GM23338 (cell line): Measurements from ENCODE around the gene SUGCT. TPM values are rescaled to one million over a fixed set of nuclear protein-coding genes. Genes with fewer than 3 reads are reported as not detected.

Experiments
- ATAC-seq: fragments of 200-7000 bp; cut with Tn5 transposase; 3 replicates; pipeline ENCODE4 v1.9.1; 2020
- DNase-seq: peaks from one replicate; pipeline ENCODE4 v3.0.0-alpha.2; 2015; ENCODE audit warnings: low spot score
- H2AFZ ChIP-seq: fragments of 200-600 bp; sonication (generic); 2 replicates; pipeline ENCODE4 v1.8.0; 2016; ENCODE audit warnings: antibody characterized with exemption, mild to moderate bottlenecking, moderate library complexity
- H3F3A ChIP-seq: fragments of 200-600 bp; sonication (generic); replicated peaks from 2 replicates; pipeline ENCODE4 v1.8.0; 2017; ENCODE audit warnings: antibody characterized with exemption, mixed run types, low read depth
- H3K27ac ChIP-seq: fragments of 200-600 bp; sonication (generic); 2 replicates; pipeline ENCODE4 v1.6.1; 2016; ENCODE audit warnings: low read depth
- H3K27me3 ChIP-seq: fragments of 200-600 bp; sonication (generic); 2 replicates; pipeline ENCODE4 v1.8.0; 2016; ENCODE audit warnings: mild to moderate bottlenecking, mixed run types, moderate library complexity; ENCODE audit not compliant: insufficient read depth
- H3K36me3 ChIP-seq: fragments of 200-600 bp; sonication (generic); 2 replicates; pipeline ENCODE4 v1.8.0; 2016; ENCODE audit warnings: mild to moderate bottlenecking; ENCODE audit not compliant: insufficient read depth
- H3K4me1 ChIP-seq: fragments of 200-600 bp; sonication (generic); 2 replicates; pipeline ENCODE4 v1.8.0; 2016; ENCODE audit warnings: mild to moderate bottlenecking, moderate library complexity; ENCODE audit not compliant: insufficient read depth
- H3K4me2 ChIP-seq: fragments of 200-600 bp; sonication (generic); 2 replicates; pipeline ENCODE4 v1.7.1; 2017; ENCODE audit warnings: mixed run types
- H3K4me3 ChIP-seq: fragments of 200-600 bp; sonication (generic); 2 replicates; pipeline ENCODE4 v1.6.1; 2016; ENCODE audit warnings: mixed run types
- H3K79me2 ChIP-seq: fragments of 200-600 bp; sonication (generic); replicated peaks from 2 replicates; pipeline ENCODE4 v1.8.0; 2017; ENCODE audit warnings: mild to moderate bottlenecking; ENCODE audit not compliant: insufficient read depth
- H3K9me2 ChIP-seq: fragments of 200-600 bp; sonication (generic); 2 replicates; pipeline ENCODE4 v1.8.0; 2017; ENCODE audit not compliant: insufficient read depth
- H4K20me1 ChIP-seq: fragments of 200-600 bp; sonication (generic); replicated peaks from 2 replicates; pipeline ENCODE4 v1.8.0; 2017; ENCODE audit warnings: mild to moderate bottlenecking; ENCODE audit not compliant: insufficient read depth
- H3K27ac Mint-ChIP-seq: 2 replicates; pipeline ENCODE4 v1.8.0; 2020; ENCODE audit warnings: inconsistent platforms, mild to moderate bottlenecking, moderate library complexity, mixed read lengths
- H3K27me3 Mint-ChIP-seq: 3 replicates; pipeline ENCODE4 v1.8.0; 2022; ENCODE audit warnings: low read depth, mild to moderate bottlenecking, moderate library complexity, mixed read lengths, inconsistent platforms; ENCODE audit not compliant: insufficient read depth, poor library complexity
- H3K36me3 Mint-ChIP-seq: 3 replicates; pipeline ENCODE4 v1.8.0; 2021; ENCODE audit warnings: low read depth, mild to moderate bottlenecking, inconsistent platforms, moderate library complexity, mixed read lengths
- H3K4me1 Mint-ChIP-seq: 3 replicates; pipeline ENCODE4 v1.8.0; 2020; ENCODE audit warnings: mild to moderate bottlenecking, inconsistent platforms, mixed read lengths
- H3K4me3 Mint-ChIP-seq: 3 replicates; pipeline ENCODE4 v1.8.0; 2021; ENCODE audit warnings: moderate library complexity, mild to moderate bottlenecking, inconsistent platforms, mixed read lengths
- H3K9me3 Mint-ChIP-seq: 3 replicates; pipeline ENCODE4 v1.8.0; 2020; ENCODE audit warnings: moderate library complexity, mild to moderate bottlenecking, inconsistent platforms, mixed read lengths
- CREB1 ChIP-seq: fragments of 250-450 bp; sonication (Bioruptor Pico); IDR thresholded peaks from 2 replicates; pipeline ENCODE4 v1.5.0; 2020; ENCODE audit warnings: low read depth, mild to moderate bottlenecking, moderate library complexity
- CTCF ChIP-seq, 2 experiments: fragments of 200-600 bp in 1 of 2; sonication (generic) in 1 of 2; conservative IDR thresholded peaks; 2 replicates each; pipeline versions ENCODE4 v1.5.1 to v1.6.1; 2016 to 2017; ENCODE audit warnings: antibody characterized with exemption in 2 of 2, low read depth in 2 of 2, mild to moderate bottlenecking in 2 of 2, moderate library complexity in 1 of 2
- EZH2 ChIP-seq: fragments of 200-600 bp; sonication (generic); IDR thresholded peaks from one replicate; pipeline ENCODE4 v1.8.0; 2017; ENCODE audit warnings: antibody characterized with exemption, mild to moderate bottlenecking, low read depth; ENCODE audit not compliant: unreplicated experiment
- EZH2phosphoT487 ChIP-seq: fragments of 200-600 bp; sonication (generic); IDR thresholded peaks from one replicate; pipeline ENCODE4 v1.8.1; 2018; ENCODE audit warnings: antibody characterized with exemption; ENCODE audit not compliant: unreplicated experiment
- JUNB ChIP-seq: IDR thresholded peaks from one replicate; pipeline ENCODE4 v1.6.1; 2016; ENCODE audit warnings: antibody characterized with exemption; ENCODE audit not compliant: unreplicated experiment
- NANOG ChIP-seq: IDR thresholded peaks from 2 replicates; pipeline ENCODE4 v1.6.1; 2016; ENCODE audit warnings: antibody characterized with exemption, borderline replicate concordance
- POLR2AphosphoS5 ChIP-seq: IDR thresholded peaks from 2 replicates; pipeline ENCODE4 v1.6.1; 2016; ENCODE audit warnings: antibody characterized with exemption, low read depth
- STAT1 ChIP-seq: IDR thresholded peaks from one replicate; pipeline ENCODE4 v1.6.1; 2016; ENCODE audit warnings: antibody characterized with exemption; ENCODE audit not compliant: unreplicated experiment
- ZNF114 ChIP-seq: fragments of 250-450 bp; sonication (Bioruptor Pico); IDR thresholded peaks from 2 replicates; pipeline ENCODE4 v1.5.0; 2020; ENCODE audit warnings: mild to moderate bottlenecking, moderate library complexity
- ZNF331 ChIP-seq: fragments of 250-450 bp; sonication (Bioruptor Pico); IDR thresholded peaks from 2 replicates; pipeline ENCODE4 v1.5.0; 2020; ENCODE audit warnings: low read depth, mild to moderate bottlenecking, moderate library complexity
- polyA plus RNA-seq: library from polyadenylated mRNA; unstranded; fragments of >200 nt; fragmentation: Nextera tagmentation; extraction: Ambion mirVana; gene quantifications from 2 replicates; pipeline ENCODE4 v1.2.1, GENCODE V29; 2016
- total RNA-seq: library from RNA; depleted of rRNA; stranded (reverse); fragments of >200 nt; shearing (Covaris generic); gene quantifications from 2 replicates; pipeline ENCODE4 v1.2.3, GENCODE V29; 2014
- TF ChIP-seq, protein P1 (sequence below): fragments of 250-450 bp; sonication (Bioruptor Pico); IDR thresholded peaks from 2 replicates; pipeline ENCODE4 v1.5.0; 2020; ENCODE audit warnings: mild to moderate bottlenecking, moderate library complexity
- TF ChIP-seq, protein P2 (sequence below): IDR thresholded peaks from one replicate; pipeline ENCODE4 v1.6.1; 2018; ENCODE audit warnings: antibody characterized with exemption; ENCODE audit not compliant: unreplicated experiment
- TF ChIP-seq, protein P3 (sequence below): IDR thresholded peaks from 2 replicates; pipeline ENCODE4 v1.6.1; 2016; ENCODE audit warnings: antibody characterized with exemption

Gene SUGCT
- total and polyA plus RNA-seq, 2 experiments from 2014 or later, result 4.2 to 5.6 TPM

DNA sequence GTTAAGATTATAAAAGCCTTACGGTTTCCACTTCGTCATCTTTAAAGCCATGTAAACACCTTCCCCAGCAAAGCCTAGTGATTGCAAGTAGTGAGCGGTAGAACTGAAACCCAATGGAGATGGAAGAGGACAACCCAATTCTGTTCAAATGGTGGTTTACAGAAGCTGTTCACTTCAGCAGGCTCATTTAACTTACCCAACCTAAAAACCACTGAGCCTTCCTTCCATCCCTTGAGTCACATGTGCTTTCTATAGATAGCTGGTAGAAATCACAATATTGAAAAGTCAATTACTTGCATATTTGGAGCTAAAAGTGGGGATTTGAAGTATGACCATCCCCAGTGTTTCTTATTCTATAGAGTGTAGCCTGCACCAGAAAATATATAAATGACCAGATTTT, 667.7 kb downstream of the SUGCT start:
- Mint-ChIP-seq H3K27me3 (no peaks in the 10 kb centered on the region), H3K4me1 (peaks cover 5% of the 10 kb centered on the region; the same call in 2 of the 3 replicates), H3K36me3 (no peaks in the 10 kb centered on the region), H3K27ac (no peak overlapping the region), H3K4me3 (no peak overlapping the region), H3K9me3 (no peaks in the 10 kb centered on the region)
- no peak for ATAC-seq
- Histone ChIP-seq H3K4me3 (no peak overlapping the region), H3K9me2 (no peaks in the 10 kb centered on the region), H3K79me2 (no peaks in the 10 kb centered on the region), H3K27me3 (no peaks in the 10 kb centered on the region), H2AFZ (no peak overlapping the region), H3F3A (no peaks in the 10 kb centered on the region), H3K4me1 (peaks cover 8% of the 10 kb centered on the region; the same call in 1 of the 2 replicates), H3K4me2 (no peak overlapping the region), H3K27ac (no peak overlapping the region), H3K36me3 (no peaks in the 10 kb centered on the region), H4K20me1 (no peaks in the 10 kb centered on the region)
- TF ChIP-seq, protein P1, sequence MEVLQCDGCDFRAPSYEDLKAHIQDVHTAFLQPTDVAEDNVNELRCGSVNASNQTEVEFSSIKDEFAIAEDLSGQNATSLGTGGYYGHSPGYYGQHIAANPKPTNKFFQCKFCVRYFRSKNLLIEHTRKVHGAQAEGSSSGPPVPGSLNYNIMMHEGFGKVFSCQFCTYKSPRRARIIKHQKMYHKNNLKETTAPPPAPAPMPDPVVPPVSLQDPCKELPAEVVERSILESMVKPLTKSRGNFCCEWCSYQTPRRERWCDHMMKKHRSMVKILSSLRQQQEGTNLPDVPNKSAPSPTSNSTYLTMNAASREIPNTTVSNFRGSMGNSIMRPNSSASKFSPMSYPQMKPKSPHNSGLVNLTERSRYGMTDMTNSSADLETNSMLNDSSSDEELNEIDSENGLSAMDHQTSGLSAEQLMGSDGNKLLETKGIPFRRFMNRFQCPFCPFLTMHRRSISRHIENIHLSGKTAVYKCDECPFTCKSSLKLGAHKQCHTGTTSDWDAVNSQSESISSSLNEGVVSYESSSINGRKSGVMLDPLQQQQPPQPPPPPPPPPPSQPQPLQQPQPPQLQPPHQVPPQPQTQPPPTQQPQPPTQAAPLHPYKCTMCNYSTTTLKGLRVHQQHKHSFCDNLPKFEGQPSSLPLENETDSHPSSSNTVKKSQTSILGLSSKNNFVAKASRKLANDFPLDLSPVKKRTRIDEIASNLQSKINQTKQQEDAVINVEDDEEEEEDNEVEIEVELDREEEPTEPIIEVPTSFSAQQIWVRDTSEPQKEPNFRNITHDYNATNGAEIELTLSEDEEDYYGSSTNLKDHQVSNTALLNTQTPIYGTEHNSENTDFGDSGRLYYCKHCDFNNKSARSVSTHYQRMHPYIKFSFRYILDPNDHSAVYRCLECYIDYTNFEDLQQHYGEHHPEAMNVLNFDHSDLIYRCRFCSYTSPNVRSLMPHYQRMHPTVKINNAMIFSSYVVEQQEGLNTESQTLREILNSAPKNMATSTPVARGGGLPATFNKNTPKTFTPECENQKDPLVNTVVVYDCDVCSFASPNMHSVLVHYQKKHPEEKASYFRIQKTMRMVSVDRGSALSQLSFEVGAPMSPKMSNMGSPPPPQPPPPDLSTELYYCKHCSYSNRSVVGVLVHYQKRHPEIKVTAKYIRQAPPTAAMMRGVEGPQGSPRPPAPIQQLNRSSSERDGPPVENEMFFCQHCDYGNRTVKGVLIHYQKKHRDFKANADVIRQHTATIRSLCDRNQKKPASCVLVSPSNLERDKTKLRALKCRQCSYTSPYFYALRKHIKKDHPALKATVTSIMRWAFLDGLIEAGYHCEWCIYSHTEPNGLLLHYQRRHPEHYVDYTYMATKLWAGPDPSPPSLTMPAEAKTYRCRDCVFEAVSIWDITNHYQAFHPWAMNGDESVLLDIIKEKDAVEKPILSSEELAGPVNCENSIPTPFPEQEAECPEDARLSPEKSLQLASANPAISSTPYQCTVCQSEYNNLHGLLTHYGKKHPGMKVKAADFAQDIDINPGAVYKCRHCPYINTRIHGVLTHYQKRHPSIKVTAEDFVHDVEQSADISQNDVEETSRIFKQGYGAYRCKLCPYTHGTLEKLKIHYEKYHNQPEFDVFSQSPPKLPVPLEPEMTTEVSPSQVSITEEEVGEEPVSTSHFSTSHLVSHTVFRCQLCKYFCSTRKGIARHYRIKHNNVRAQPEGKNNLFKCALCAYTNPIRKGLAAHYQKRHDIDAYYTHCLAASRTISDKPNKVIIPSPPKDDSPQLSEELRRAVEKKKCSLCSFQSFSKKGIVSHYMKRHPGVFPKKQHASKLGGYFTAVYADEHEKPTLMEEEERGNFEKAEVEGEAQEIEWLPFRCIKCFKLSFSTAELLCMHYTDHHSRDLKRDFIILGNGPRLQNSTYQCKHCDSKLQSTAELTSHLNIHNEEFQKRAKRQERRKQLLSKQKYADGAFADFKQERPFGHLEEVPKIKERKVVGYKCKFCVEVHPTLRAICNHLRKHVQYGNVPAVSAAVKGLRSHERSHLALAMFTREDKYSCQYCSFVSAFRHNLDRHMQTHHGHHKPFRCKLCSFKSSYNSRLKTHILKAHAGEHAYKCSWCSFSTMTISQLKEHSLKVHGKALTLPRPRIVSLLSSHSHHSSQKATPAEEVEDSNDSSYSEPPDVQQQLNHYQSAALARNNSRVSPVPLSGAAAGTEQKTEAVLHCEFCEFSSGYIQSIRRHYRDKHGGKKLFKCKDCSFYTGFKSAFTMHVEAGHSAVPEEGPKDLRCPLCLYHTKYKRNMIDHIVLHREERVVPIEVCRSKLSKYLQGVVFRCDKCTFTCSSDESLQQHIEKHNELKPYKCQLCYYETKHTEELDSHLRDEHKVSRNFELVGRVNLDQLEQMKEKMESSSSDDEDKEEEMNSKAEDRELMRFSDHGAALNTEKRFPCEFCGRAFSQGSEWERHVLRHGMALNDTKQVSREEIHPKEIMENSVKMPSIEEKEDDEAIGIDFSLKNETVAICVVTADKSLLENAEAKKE (CRISPR knock-in tag), result no peak
- TF ChIP-seq, protein P2, sequence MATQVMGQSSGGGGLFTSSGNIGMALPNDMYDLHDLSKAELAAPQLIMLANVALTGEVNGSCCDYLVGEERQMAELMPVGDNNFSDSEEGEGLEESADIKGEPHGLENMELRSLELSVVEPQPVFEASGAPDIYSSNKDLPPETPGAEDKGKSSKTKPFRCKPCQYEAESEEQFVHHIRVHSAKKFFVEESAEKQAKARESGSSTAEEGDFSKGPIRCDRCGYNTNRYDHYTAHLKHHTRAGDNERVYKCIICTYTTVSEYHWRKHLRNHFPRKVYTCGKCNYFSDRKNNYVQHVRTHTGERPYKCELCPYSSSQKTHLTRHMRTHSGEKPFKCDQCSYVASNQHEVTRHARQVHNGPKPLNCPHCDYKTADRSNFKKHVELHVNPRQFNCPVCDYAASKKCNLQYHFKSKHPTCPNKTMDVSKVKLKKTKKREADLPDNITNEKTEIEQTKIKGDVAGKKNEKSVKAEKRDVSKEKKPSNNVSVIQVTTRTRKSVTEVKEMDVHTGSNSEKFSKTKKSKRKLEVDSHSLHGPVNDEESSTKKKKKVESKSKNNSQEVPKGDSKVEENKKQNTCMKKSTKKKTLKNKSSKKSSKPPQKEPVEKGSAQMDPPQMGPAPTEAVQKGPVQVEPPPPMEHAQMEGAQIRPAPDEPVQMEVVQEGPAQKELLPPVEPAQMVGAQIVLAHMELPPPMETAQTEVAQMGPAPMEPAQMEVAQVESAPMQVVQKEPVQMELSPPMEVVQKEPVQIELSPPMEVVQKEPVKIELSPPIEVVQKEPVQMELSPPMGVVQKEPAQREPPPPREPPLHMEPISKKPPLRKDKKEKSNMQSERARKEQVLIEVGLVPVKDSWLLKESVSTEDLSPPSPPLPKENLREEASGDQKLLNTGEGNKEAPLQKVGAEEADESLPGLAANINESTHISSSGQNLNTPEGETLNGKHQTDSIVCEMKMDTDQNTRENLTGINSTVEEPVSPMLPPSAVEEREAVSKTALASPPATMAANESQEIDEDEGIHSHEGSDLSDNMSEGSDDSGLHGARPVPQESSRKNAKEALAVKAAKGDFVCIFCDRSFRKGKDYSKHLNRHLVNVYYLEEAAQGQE, result no peak
- TF ChIP-seq EZH2 (no peak), CTCF (conservative IDR thresholded peaks at IDR 0.05; ENCODE audit: low read depth in 2 of 2) (no peak), ZNF331 (CRISPR knock-in tag) (no peak), STAT1 (no peak), POLR2AphosphoS5 (no peak), CREB1 (CRISPR knock-in tag) (no peak), ZNF114 (no peak), NANOG (no peak), JUNB (no peak), EZH2phosphoT487 (no peak)
- TF ChIP-seq, protein P3, sequence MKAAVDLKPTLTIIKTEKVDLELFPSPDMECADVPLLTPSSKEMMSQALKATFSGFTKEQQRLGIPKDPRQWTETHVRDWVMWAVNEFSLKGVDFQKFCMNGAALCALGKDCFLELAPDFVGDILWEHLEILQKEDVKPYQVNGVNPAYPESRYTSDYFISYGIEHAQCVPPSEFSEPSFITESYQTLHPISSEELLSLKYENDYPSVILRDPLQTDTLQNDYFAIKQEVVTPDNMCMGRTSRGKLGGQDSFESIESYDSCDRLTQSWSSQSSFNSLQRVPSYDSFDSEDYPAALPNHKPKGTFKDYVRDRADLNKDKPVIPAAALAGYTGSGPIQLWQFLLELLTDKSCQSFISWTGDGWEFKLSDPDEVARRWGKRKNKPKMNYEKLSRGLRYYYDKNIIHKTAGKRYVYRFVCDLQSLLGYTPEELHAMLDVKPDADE, result no peak
- DNase-seq, result no peak
